H1 (cell line): ENCODE measurements around the gene VAV2. TPM values are rescaled to one million over a fixed set of nuclear protein-coding genes. Genes with fewer than 3 reads are reported as not detected.

ENCODE experiments used
- CTCF ChIA-PET: fragments of 300-600 bp; sonication (Branson Sonifier 250); formaldehyde crosslinking; loops from one replicate; lab custom pipeline; 2021; ENCODE audit not compliant: partially characterized antibody; lab: Charles Lee
- POLR2A ChIA-PET: fragments of 300-600 bp; sonication (Branson Sonifier 250); formaldehyde crosslinking; loops from one replicate; lab custom pipeline; 2021; ENCODE audit warnings: inconsistent platforms; ENCODE audit not compliant: partially characterized antibody; lab: Charles Lee
- DNase-seq, 2 experiments: peaks; one replicate each; pipeline versions ENCODE4 v3.0.0 to v3.0.0-alpha.2; 2010 to 2022; ENCODE audit warnings: low spot score in 2 of 2, low read depth in 1 of 2, mixed read lengths in 1 of 2
- FAIRE-seq: peaks from 2 replicates; lab custom pipeline; 2011; peaks lifted over from hg19 to GRCh38; lab: Jason Lieb, UNC
- H2AFZ ChIP-seq: 2 replicates; pipeline ENCODE4 v1.8.1; 2012; ENCODE audit warnings: low read length, inconsistent platforms
- H2AK5ac ChIP-seq: 2 replicates; pipeline ENCODE4 v1.6.1; 2013; ENCODE audit warnings: low read depth, low read length
- H2BK120ac ChIP-seq: replicated peaks from 2 replicates; pipeline ENCODE3; 2013; ENCODE audit warnings: low read depth, low read length, inconsistent platforms
- H2BK12ac ChIP-seq: 2 replicates; pipeline ENCODE4 v1.6.1; 2013; ENCODE audit warnings: low read depth, low read length
- H2BK15ac ChIP-seq: 2 replicates; pipeline ENCODE4 v1.6.1; 2013; ENCODE audit warnings: low read length
- H2BK20ac ChIP-seq: 2 replicates; pipeline ENCODE4 v1.6.1; 2013; ENCODE audit warnings: low read length
- H2BK5ac ChIP-seq: 2 replicates; pipeline ENCODE4 v1.6.1; 2013; ENCODE audit warnings: low read depth, low read length
- H3K14ac ChIP-seq: 2 replicates; pipeline ENCODE4 v1.6.1; 2013; ENCODE audit warnings: inconsistent platforms; ENCODE audit not compliant: insufficient read length
- H3K18ac ChIP-seq: 2 replicates; pipeline ENCODE4 v1.6.1; 2013; ENCODE audit warnings: low read length; ENCODE audit errors: extremely low read depth
- H3K23ac ChIP-seq: 2 replicates; pipeline ENCODE4 v1.6.1; 2013; ENCODE audit warnings: inconsistent platforms; ENCODE audit not compliant: insufficient read length
- H3K23me2 ChIP-seq: 2 replicates; pipeline ENCODE4 v1.6.1; 2013; ENCODE audit warnings: low read depth, low read length
- H3K27ac ChIP-seq: 2 replicates; pipeline ENCODE4 v1.6.1; 2011; ENCODE audit warnings: low read depth, low read length, inconsistent platforms
- H3K27me3 ChIP-seq, 4 experiments: replicated peaks in 1 of 4; 1 replicate in 1 of 4; 2 replicates in 3 of 4; pipeline versions ENCODE4 v1.6.1 to v1.8.1; 2011 to 2013; ENCODE audit warnings: low read length in 3 of 4, mild to moderate bottlenecking in 3 of 4, inconsistent platforms in 2 of 4, mixed read lengths in 2 of 4, moderate library complexity in 1 of 4; ENCODE audit not compliant: control insufficient read depth in 3 of 4, insufficient read depth in 3 of 4; ENCODE audit errors: extremely low read depth in 1 of 4
- H3K36me3 ChIP-seq, 4 experiments: 2 replicates each; pipeline versions ENCODE4 v1.6.1 to v1.8.1; 2011 to 2013; ENCODE audit warnings: mild to moderate bottlenecking in 4 of 4, low read length in 3 of 4, moderate library complexity in 2 of 4, control low read depth in 1 of 4, inconsistent platforms in 1 of 4; ENCODE audit not compliant: insufficient read depth in 4 of 4, control insufficient read depth in 2 of 4
- H3K4ac ChIP-seq: replicated peaks from 2 replicates; pipeline ENCODE3; 2013; ENCODE audit warnings: low read length, low read depth, mixed read lengths, inconsistent platforms; ENCODE audit not compliant: insufficient read length
- H3K4me1 ChIP-seq, 4 experiments: replicated peaks in 1 of 4; 1 replicate in 1 of 4; 2 replicates in 3 of 4; pipeline versions ENCODE4 v1.6.1 to v1.8.1; 2011 to 2013; ENCODE audit warnings: low read length in 3 of 4, inconsistent platforms in 2 of 4, mixed read lengths in 1 of 4; ENCODE audit not compliant: insufficient read depth in 4 of 4, control insufficient read depth in 3 of 4
- H3K4me2 ChIP-seq, 2 experiments: 2 replicates each; pipeline versions ENCODE4 v1.6.1 to v1.8.1; 2011 to 2013; ENCODE audit warnings: low read depth in 2 of 2, low read length in 2 of 2, control low read depth in 1 of 2, inconsistent platforms in 1 of 2, mild to moderate bottlenecking in 1 of 2; ENCODE audit not compliant: insufficient read depth in 1 of 2
- H3K4me3 ChIP-seq, 4 experiments: fragments of 200-600, 300-600 bp in 1 of 4; sonication (generic), shearing (Covaris generic), sonication (Bioruptor Twin) in 1 of 4; 2 replicates each; pipeline versions ENCODE4 v1.5.1 to v1.8.1; 2011 to 2016; ENCODE audit warnings: low read length in 4 of 4, low read depth in 3 of 4, control low read depth in 2 of 4, inconsistent platforms in 2 of 4, mild to moderate bottlenecking in 2 of 4, mixed read lengths in 1 of 4, moderate library complexity in 1 of 4; ENCODE audit not compliant: insufficient read depth in 2 of 4; ENCODE audit errors: extremely low read depth in 1 of 4
- H3K56ac ChIP-seq: replicated peaks from 2 replicates; pipeline ENCODE3; 2013; ENCODE audit warnings: low read depth, mild to moderate bottlenecking, mixed read lengths, low read length, inconsistent platforms; ENCODE audit not compliant: insufficient read length
- H3K79me1 ChIP-seq: 2 replicates; pipeline ENCODE4 v1.6.1; 2013; ENCODE audit warnings: low read depth, low read length, control low read depth
- H3K79me2 ChIP-seq, 2 experiments: 2 replicates each; pipeline versions ENCODE4 v1.6.1 to v1.8.1; 2012 to 2013; ENCODE audit warnings: low read length in 2 of 2, mild to moderate bottlenecking in 2 of 2, inconsistent platforms in 1 of 2; ENCODE audit not compliant: insufficient read depth in 2 of 2, control insufficient read depth in 1 of 2
- H3K9ac ChIP-seq, 4 experiments: replicated peaks in 1 of 4; 1 replicate in 1 of 4; 2 replicates in 3 of 4; pipeline versions ENCODE4 v1.6.1 to v1.8.1; 2011 to 2013; ENCODE audit warnings: low read depth in 3 of 4, low read length in 3 of 4, control low read depth in 2 of 4, mild to moderate bottlenecking in 2 of 4, moderate library complexity in 2 of 4, inconsistent platforms in 1 of 4; ENCODE audit errors: extremely low read depth in 1 of 4
- H3K9me3 ChIP-seq, 2 experiments: 2 replicates each; pipeline versions ENCODE4 v1.6.1 to v1.8.1; 2012 to 2013; ENCODE audit warnings: mild to moderate bottlenecking in 2 of 2, moderate library complexity in 2 of 2, control low read depth in 1 of 2, inconsistent platforms in 1 of 2, low read depth in 1 of 2, low read length in 1 of 2, mixed read lengths in 1 of 2; ENCODE audit not compliant: insufficient read depth in 2 of 2
- H4K20me1 ChIP-seq, 2 experiments: replicated peaks in 1 of 2; 2 replicates each; pipeline versions ENCODE3 to v1.8.1; 2011 to 2013; ENCODE audit warnings: inconsistent platforms in 2 of 2, low read length in 2 of 2, mild to moderate bottlenecking in 1 of 2; ENCODE audit not compliant: insufficient read depth in 2 of 2, control insufficient read depth in 1 of 2
- H4K5ac ChIP-seq: 2 replicates; pipeline ENCODE4 v1.6.1; 2013; ENCODE audit warnings: low read length, low read depth, mixed read lengths, inconsistent platforms; ENCODE audit not compliant: insufficient read length
- H4K8ac ChIP-seq: 2 replicates; pipeline ENCODE4 v1.8.0; 2013; ENCODE audit warnings: mild to moderate bottlenecking, moderate library complexity, low read length, inconsistent platforms; ENCODE audit not compliant: insufficient read depth; ENCODE audit errors: extremely low read depth
- H4K91ac ChIP-seq: replicated peaks from 2 replicates; pipeline ENCODE3; 2013; ENCODE audit warnings: low read length, mixed read lengths, inconsistent platforms; ENCODE audit not compliant: insufficient read length
- CHD1 ChIP-seq: IDR thresholded peaks from 2 replicates; pipeline ENCODE4 v1.6.1; 2012; ENCODE audit warnings: low read depth, low read length, improper control_type of control experiment
- CHD2 ChIP-seq: IDR thresholded peaks from 2 replicates; pipeline ENCODE4 v1.6.1; 2012; ENCODE audit warnings: low read length, improper control_type of control experiment
- CREB1 ChIP-seq: IDR thresholded peaks from 2 replicates; pipeline ENCODE4 v1.6.1; 2012; ENCODE audit warnings: inconsistent platforms
- EZH2 ChIP-seq: fragments of 200-600 bp; sonication (generic); IDR thresholded peaks from 2 replicates; pipeline ENCODE4 v1.7.1; 2012; ENCODE audit warnings: low read depth, mild to moderate bottlenecking, moderate library complexity, low read length, inconsistent platforms; ENCODE audit not compliant: severe bottlenecking
- JUN ChIP-seq: IDR thresholded peaks from 2 replicates; pipeline ENCODE4 v1.6.1; 2011; ENCODE audit warnings: low read depth, mild to moderate bottlenecking, improper control_type of control experiment, low read length
- MAX ChIP-seq: IDR thresholded peaks from 2 replicates; pipeline ENCODE4 v1.6.1; 2012; ENCODE audit warnings: inconsistent platforms
- RAD21 ChIP-seq, 2 experiments: IDR thresholded peaks in 1 of 2; conservative IDR thresholded peaks in 1 of 2; 2 replicates each; pipeline ENCODE4 v1.6.1; 2011; ENCODE audit warnings: low read depth in 2 of 2, low read length in 2 of 2, improper control_type of control experiment in 1 of 2, inconsistent platforms in 1 of 2, mild to moderate bottlenecking in 1 of 2, moderate library complexity in 1 of 2
- SP1 ChIP-seq: IDR thresholded peaks from 2 replicates; pipeline ENCODE4 v1.6.1; 2011; ENCODE audit warnings: low read depth, low read length
- SUZ12 ChIP-seq: fragments of 200-600 bp; sonication (generic); IDR thresholded peaks from 2 replicates; pipeline ENCODE4 v1.6.1; 2012; ENCODE audit warnings: mild to moderate bottlenecking, inconsistent platforms, low read length, moderate library complexity, mixed read lengths
- TBP ChIP-seq: IDR thresholded peaks from 2 replicates; pipeline ENCODE4 v1.6.1; 2011; ENCODE audit warnings: low read depth, low read length, improper control_type of control experiment
- WGBS, 2 experiments: shearing (Covaris generic) in 1 of 2; methylation state at CpG; one replicate each; pipeline versions ENCODE4 v1.1.6 to v1.1.7; 2013 to 2015; ENCODE audit warnings: low lambda C conversion rate in 2 of 2, mixed read lengths in 2 of 2, inconsistent platforms in 1 of 2, low coverage in 1 of 2, missing lambda C conversion rate in 1 of 2; ENCODE audit not compliant: insufficient replicate concordance in 2 of 2, insufficient coverage in 1 of 2, insufficient read length in 1 of 2; ENCODE audit errors: extremely low coverage in 1 of 2, missing lambda C conversion rate in 1 of 2; 5-methylcytosine and 5-hydroxymethylcytosine counted together
- polyA plus RNA-seq, 7 experiments: library from polyadenylated mRNA; depleted of rRNA in 3 of 7; stranded (reverse) in 5 of 7; unstranded in 2 of 7; fragments of >200 nt in 5 of 7; fragments of 200-250 nt in 2 of 7; gene quantifications; 1 replicate in 5 of 7; 2 replicates in 1 of 7; 4 replicates in 1 of 7; pipeline versions ENCODE4 v1.2.1 to v1.2.3, GENCODE V29; 2011 to 2013; ENCODE audit warnings: missing spikeins in 2 of 7, mixed read lengths in 2 of 7
- total RNA-seq: library from RNA; stranded (reverse); fragmentation: NEBNext Ultra II Directional; extraction: Animal tissue kit (Norgen Biotek cat#: 25700); gene quantifications from 2 replicates; pipeline ENCODE4 v1.2.1, GENCODE V29; 2021
- TF ChIP-seq, protein P1 (sequence below): IDR thresholded peaks from 2 replicates; pipeline ENCODE4 v1.6.1; 2012; ENCODE audit warnings: low read length, inconsistent platforms

The VAV2 gene
- total and polyA plus RNA-seq, 2 of the 8 experiments (the other 6 are each of a cell fraction or from before 2014, with no cell fraction given) = 13.6 to 37.6 TPM

GRCh38 chr9:133930046-133930681 lies 62.0 kb downstream of the VAV2 start:
- POLR2A ChIA-PET = interaction anchor here (0.5 kb wide), 1 partner anchor 399 kb away, joined by 3 read pairs; no protein-coding TSS in a partner anchor
- TF ChIP-seq RAD21 (IDR thresholded peaks at IDR 0.05 in 1 of 2, conservative IDR thresholded peaks at IDR 0.05 in 1 of 2; ENCODE audit: low read depth in 2 of 2, low read length in 2 of 2) = no peak
- TF ChIP-seq SP1 = no peak
- no peak for TF ChIP-seq SUZ12
- TF ChIP-seq MAX = no peak
- no peak for TF ChIP-seq JUN
- TF ChIP-seq TBP = no peak
- TF ChIP-seq EZH2 = no peak
- no peak for TF ChIP-seq CHD2
- no peak for TF ChIP-seq CHD1
- TF ChIP-seq CREB1 = no peak
- TF ChIP-seq, protein P1, sequence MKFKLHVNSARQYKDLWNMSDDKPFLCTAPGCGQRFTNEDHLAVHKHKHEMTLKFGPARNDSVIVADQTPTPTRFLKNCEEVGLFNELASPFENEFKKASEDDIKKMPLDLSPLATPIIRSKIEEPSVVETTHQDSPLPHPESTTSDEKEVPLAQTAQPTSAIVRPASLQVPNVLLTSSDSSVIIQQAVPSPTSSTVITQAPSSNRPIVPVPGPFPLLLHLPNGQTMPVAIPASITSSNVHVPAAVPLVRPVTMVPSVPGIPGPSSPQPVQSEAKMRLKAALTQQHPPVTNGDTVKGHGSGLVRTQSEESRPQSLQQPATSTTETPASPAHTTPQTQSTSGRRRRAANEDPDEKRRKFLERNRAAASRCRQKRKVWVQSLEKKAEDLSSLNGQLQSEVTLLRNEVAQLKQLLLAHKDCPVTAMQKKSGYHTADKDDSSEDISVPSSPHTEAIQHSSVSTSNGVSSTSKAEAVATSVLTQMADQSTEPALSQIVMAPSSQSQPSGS = no peak

More at GRCh38 chr9:133930046-133930681, 62.0 kb downstream of the VAV2 start:
- H2BK15ac ChIP-seq = no peak overlapping the region
- H4K5ac ChIP-seq = no peak overlapping the region
- H2BK20ac ChIP-seq = no peak overlapping the region
- H3K4me2 ChIP-seq = no peak overlapping the region
- 0 out of 8 replicates have a peak, but pooled peaks cover 0 to 3% (median 0%) of the 10 kb centered on the region in 4 experiments for H3K36me3 ChIP-seq
- no peak overlapping the region for H3K9ac ChIP-seq
- H2BK120ac ChIP-seq = no peak overlapping the region
- H3K79me2 ChIP-seq = peaks cover 0 to 31% of the 10 kb centered on the region in 2 experiments; a peak in 2 of 4 replicates
- no peak overlapping the region for H4K8ac ChIP-seq
- no peaks in the 10 kb centered on the region for H3K9me3 ChIP-seq
- H3K18ac ChIP-seq = no peak overlapping the region
- no peak overlapping the region for H2BK5ac ChIP-seq
- no peak overlapping the region for H3K23ac ChIP-seq
- H3K4me1 ChIP-seq = peaks cover 0 to 15% (median 6%) of the 10 kb centered on the region in 4 experiments; a peak in 4 of 7 replicates
- peaks cover 5 to 12% of the 10 kb centered on the region in 2 experiments for H4K20me1 ChIP-seq
- no peak overlapping the region for H3K4ac ChIP-seq
- no peak overlapping the region for H4K91ac ChIP-seq
- FAIRE-seq (no peak), DNase-seq (no peak)
- H2AFZ ChIP-seq = no peak overlapping the region
- H3K4me3 ChIP-seq = no peak overlapping the region
- peaks cover 10% of the 10 kb centered on the region; the same call in 1 of the 2 replicates for H3K23me2 ChIP-seq
- H3K27ac ChIP-seq = no peak overlapping the region
- no peak overlapping the region for H3K14ac ChIP-seq
- no peaks in the 10 kb centered on the region for H3K27me3 ChIP-seq
- H2AK5ac ChIP-seq = no peak overlapping the region; the same call in 1 of the 2 replicates
- no peak overlapping the region for H2BK12ac ChIP-seq
- H3K56ac ChIP-seq = no peak overlapping the region
- 77% methylated on average over 18 of the region's 20 CpGs; no CpG with 5 or more reads in 1 of the 2 experiments for WGBS, 2 experiments
- peaks cover 20% of the 10 kb centered on the region for H3K79me1 ChIP-seq
- CTCF ChIA-PET = interaction anchor here (1.2 kb wide), 1 partner anchor 137 kb away, joined by 4 read pairs; no protein-coding TSS in a partner anchor
